T-helper 1 cell treated with Interleukin-12 subunit alpha and Interleukin-12 subunit beta and Interleukin-4 antibody, amounts not matched to agents 30 μg/mL and 1 μg/mL, for 36 hours (primary cell): Measurements from ENCODE around the gene LCN2.
"Not testable (repeated sequence)": the region's sequence is repeated elsewhere in the genome, so short reads cannot be mapped to it uniquely, and the experiment has no call there.

Experiments
- H3K27ac Mint-ChIP-seq: one replicate; pipeline ENCODE4 v1.8.0; 2021; ENCODE audit warnings: mild to moderate bottlenecking, mixed read lengths
- H3K27me3 Mint-ChIP-seq: one replicate; pipeline ENCODE4 v1.8.0; 2021; ENCODE audit warnings: low read depth, mixed read lengths
- H3K36me3 Mint-ChIP-seq: one replicate; pipeline ENCODE4 v1.8.0; 2021; ENCODE audit warnings: low read depth, mixed read lengths
- H3K4me1 Mint-ChIP-seq: one replicate; pipeline ENCODE4 v1.8.0; 2021; ENCODE audit warnings: low read depth, mixed read lengths
- H3K4me3 Mint-ChIP-seq: one replicate; pipeline ENCODE4 v1.8.0; 2021; ENCODE audit warnings: mild to moderate bottlenecking, moderate library complexity, mixed read lengths
- H3K9me3 Mint-ChIP-seq: one replicate; pipeline ENCODE4 v1.8.0; 2021; ENCODE audit warnings: mixed read lengths

Gene LCN2

GRCh38 chr9:128178806-128179431 is 29.7 kb downstream of the LCN2 start:
- Mint-ChIP-seq H3K4me3 (no peak overlapping the region), H3K27ac (no peak overlapping the region), H3K9me3 (peaks cover 4% of the 10 kb centered on the region), H3K36me3 (peaks cover 53% of the 10 kb centered on the region), H3K4me1 (peaks cover under 1% of the 10 kb centered on the region), H3K27me3 (no peaks in the 10 kb centered on the region)

DNA sequence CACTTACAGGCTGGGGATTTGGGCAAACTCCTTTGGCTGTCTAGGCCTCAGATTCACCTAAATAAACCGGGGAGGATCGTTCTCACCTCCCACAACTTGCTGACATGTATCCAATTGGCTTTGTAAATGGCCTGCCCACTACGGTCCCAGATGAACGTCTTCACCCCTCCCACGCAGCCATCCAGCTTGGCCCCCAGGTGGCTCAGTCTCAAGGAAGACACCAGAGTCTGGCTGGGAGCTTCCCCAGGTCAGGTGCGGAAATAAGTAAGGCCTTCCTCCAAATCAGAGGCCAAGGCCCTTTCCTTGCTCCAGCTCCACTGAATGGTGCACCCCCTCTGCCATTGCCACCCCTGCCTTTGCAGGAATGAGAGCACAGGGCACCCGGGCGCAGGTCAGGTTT is 30.7 kb downstream of the LCN2 start:
- Mint-ChIP-seq H3K36me3 (peaks cover 53% of the 10 kb centered on the region), H3K4me1 (peaks cover 2% of the 10 kb centered on the region), H3K27ac (no peak overlapping the region), H3K4me3 (no peak overlapping the region), H3K27me3 (no peaks in the 10 kb centered on the region), H3K9me3 (peaks cover 4% of the 10 kb centered on the region)

- Mint-ChIP-seq H3K27me3 (no peaks in the 10 kb centered on the region), H3K4me3 (no peak overlapping the region), H3K9me3 (peaks cover 4% of the 10 kb centered on the region), H3K27ac (no peak overlapping the region), H3K4me1 (peaks cover 2% of the 10 kb centered on the region), H3K36me3 (peaks cover 49% of the 10 kb centered on the region)
Observed at GRCh38 chr9:128180447-128180846, 31.2 kb downstream of the LCN2 start.

DNA sequence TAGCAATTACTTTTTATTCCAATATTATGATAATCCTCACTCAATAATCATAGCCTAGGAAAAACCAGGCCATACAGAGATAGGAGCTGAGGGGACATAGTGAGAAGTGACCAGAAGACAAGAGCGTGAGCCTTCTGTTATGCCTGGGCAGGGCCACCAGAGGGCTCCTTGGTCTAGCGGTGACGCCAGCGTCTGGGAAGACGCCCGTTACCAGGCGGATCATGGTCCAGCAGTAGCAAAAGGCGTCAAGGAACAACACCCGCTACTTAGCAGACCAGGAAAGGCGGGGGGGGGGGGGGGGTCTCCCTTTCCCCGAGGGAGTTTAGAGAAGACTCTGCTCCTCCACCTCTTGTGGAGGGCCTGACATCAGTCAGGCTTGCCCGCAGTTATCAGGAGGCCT is 32.2 kb downstream of the LCN2 start:
- H3K4me3 Mint-ChIP-seq, H3K9me3 Mint-ChIP-seq, H3K27me3 Mint-ChIP-seq, H3K4me1 Mint-ChIP-seq, H3K27ac Mint-ChIP-seq: not testable (repeated sequence)
- H3K36me3 Mint-ChIP-seq: peaks cover 52% of the 10 kb centered on the region

DNA sequence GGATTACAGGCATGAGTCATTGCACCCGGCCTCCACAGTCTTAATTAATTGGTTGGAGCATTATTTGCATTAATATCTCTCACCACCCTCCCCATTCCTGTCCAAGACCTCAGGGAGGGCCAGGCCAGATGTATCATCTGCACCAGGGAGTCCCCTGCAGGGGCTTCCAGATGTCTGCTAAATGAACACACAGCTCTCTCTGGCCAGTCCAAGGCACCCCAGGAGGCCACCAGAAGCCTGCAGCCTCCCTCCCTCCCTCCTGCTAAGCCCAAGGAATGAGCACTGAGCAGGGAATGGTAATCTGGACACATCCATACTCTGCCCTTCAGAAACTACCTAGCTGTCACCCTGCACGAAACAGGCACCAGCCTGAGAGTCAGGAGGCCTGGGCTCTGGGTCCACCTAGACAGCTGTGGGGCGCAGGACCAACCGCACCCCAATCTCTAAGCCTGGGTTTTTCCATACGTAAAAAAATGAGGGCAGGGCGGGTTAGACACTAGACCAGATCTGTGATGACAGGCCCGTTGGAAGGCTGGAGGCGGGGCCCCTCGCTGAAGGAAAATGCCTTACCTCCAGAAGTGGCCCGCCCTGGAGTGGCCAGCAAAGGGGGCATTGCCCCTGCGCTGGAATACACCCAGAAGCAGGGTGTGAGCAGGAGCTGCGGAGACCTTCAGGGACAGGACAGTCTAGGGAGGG is 33.8 kb downstream of the LCN2 start:
- H3K27ac Mint-ChIP-seq: no peak overlapping the region
- no peak overlapping the region for H3K4me3 Mint-ChIP-seq
- no peaks in the 10 kb centered on the region for H3K27me3 Mint-ChIP-seq
- H3K4me1 Mint-ChIP-seq: peaks cover 6% of the 10 kb centered on the region
- peaks cover 4% of the 10 kb centered on the region for H3K9me3 Mint-ChIP-seq
- H3K36me3 Mint-ChIP-seq: peaks cover 52% of the 10 kb centered on the region

DNA sequence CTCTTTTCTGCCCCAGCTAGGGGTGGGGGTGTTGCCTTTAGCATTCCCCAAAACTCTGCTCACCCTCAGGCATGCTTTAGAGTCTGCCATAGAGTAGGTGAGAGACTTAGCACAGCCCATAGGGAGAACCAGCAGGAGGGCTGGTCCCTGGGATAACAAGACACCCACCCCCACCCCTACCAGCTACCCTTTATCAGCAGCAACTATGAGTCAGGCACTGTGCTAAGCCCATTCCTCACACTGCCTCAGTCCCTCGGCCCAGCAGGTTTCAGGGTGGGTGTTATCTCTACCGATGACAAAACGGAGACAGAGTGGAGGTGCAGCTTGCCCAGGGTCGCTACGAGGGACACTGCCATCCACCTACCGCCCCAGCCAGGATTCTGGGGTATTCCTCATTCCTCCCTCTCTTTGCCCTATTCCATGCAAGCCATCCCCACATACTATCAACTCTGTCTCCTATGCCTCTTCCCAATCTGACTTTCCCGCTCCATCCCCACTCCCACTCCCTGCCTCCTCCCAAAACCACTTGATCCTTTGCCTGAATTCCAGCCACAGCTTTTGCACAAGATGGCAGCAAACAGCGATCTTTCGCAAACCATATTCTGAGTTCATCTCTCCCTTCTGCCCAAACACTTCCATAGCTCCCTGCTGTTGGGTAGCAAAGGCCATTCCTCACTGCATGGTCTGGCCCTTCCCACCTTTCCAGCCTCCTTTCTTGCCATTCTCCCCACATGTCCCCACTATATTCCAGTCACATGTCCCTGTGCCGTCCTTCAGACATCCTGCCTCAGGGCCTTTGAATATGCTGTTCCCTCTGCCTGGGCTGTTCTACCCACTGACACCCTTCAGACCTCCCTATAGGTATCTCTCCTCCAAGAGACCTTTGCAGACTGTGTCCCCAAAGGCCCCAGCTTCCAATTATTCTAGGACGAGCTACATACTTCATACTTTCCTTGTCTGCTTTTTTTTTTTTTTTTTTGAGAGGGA is 37.0 kb downstream of the LCN2 start:
- peak overlapping the region; percentile 12 for H3K27ac Mint-ChIP-seq
- H3K9me3 Mint-ChIP-seq: no peaks in the 10 kb centered on the region
- no peaks in the 10 kb centered on the region for H3K27me3 Mint-ChIP-seq
- peaks cover 43% of the 10 kb centered on the region for H3K36me3 Mint-ChIP-seq
- H3K4me3 Mint-ChIP-seq: no peak overlapping the region
- peaks cover 18% of the 10 kb centered on the region for H3K4me1 Mint-ChIP-seq

GRCh38 chr9:128187361-128187760 is 38.1 kb downstream of the LCN2 start:
- Mint-ChIP-seq H3K36me3 (peaks cover 40% of the 10 kb centered on the region), H3K27me3 (no peaks in the 10 kb centered on the region), H3K4me1 (peaks cover 22% of the 10 kb centered on the region), H3K27ac (no peak overlapping the region), H3K9me3 (no peaks in the 10 kb centered on the region), H3K4me3 (no peak overlapping the region)

DNA sequence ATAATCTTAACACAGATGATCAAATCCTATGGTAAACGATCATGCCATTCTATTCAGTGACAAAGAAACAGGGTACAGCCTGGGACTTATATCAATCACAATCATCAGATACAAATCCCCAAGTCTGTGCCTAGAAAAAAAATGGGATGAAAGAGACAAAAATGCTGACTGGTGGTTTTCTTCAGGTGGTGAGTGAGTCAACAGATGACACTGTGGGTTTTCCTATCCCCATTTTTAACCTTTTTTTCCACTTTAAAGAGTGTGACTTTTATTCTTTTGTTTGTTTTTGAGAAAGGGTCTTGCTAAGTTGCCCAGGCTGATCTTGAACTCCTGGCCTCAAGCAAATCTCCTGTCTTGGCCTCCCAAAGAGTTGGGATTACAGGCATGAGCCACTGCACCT is 39.0 kb downstream of the LCN2 start:
- Mint-ChIP-seq H3K4me3 (no peak overlapping the region), H3K9me3 (no peaks in the 10 kb centered on the region), H3K27me3 (no peaks in the 10 kb centered on the region), H3K36me3 (peaks cover 35% of the 10 kb centered on the region), H3K4me1 (peaks cover 26% of the 10 kb centered on the region), H3K27ac (no peak overlapping the region)

DNA sequence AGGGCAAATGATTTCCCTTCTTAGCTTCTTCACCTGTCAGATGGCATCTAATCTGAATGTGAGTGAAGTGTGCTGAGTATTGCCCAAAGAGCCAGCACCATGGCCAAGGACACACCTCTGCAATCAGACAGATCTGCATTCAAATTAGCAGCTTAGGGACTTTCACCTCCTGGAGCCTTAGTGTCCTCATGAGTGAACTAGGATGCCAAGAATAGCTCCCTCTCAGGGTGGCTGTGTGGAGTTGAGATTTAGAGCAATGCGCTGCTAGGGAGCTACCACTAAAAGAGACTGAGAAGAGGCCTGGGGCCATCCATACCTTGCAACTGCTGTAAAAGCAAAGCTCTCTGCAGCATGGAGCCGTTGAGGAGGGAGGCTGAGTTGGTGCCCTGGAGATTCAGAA is 40.8 kb downstream of the LCN2 start:
- Mint-ChIP-seq H3K27ac (peak overlapping the region; percentile 80), H3K27me3 (no peaks in the 10 kb centered on the region), H3K36me3 (peaks cover 30% of the 10 kb centered on the region), H3K4me3 (peak overlapping the region; percentile 99), H3K4me1 (peaks cover 23% of the 10 kb centered on the region), H3K9me3 (no peaks in the 10 kb centered on the region)

- H3K9me3 Mint-ChIP-seq: no peaks in the 10 kb centered on the region
Observed at GRCh38 chr9:128190516-128191405, 41.5 kb downstream of the LCN2 start.

DNA sequence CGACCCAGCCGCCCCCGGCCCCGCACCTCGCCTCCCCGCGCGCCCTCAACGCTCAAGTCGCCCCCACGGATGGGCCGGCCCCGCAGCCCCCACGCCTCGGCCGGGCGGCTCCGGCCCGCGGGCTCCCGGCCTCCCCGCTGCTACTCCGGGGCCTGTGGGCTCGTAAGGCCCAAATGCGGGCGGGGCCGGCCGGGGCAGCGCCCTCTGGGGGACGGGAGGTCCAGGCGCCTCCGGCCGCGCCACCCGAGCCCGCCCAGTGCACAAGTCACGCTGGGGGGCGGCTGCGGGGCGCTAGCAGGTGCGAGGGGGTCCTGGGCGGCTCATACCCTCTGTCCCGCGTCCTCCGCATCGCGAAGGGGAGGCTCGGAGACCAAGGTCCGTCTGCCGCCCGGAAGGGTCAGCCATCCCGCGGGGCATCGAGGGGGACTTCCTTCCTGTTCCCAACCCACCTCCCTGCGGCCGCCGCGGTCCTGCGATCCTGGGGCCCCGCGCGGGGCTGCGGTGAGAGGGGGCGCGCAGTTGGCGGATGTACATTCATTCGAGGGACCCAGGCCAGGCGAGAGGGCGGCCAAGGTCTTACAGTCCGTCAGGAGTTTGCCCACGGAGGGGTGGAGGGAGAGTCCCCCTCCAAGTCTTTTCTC is 42.3 kb downstream of the LCN2 start, which contains the start of gene CIZ1:
Gene CIZ1, minus strand, starts transcription at position 167 of the 641 bp plus-strand sequence. CDS start 715 bp downstream, outside the sequence.
- Mint-ChIP-seq H3K9me3 (no peaks in the 10 kb centered on the region), H3K4me1 (peaks cover 23% of the 10 kb centered on the region), H3K27ac (peak within 1 kb of the TSS; percentile 92), H3K36me3 (peaks cover 22% of the 10 kb centered on the region), H3K27me3 (no peaks in the 10 kb centered on the region), H3K4me3 (peak within 1 kb of the TSS; percentile 99)

More at GRCh38 chr9:128190516-128191405, 41.5 kb downstream of the LCN2 start:
- Mint-ChIP-seq H3K27me3 (no peaks in the 10 kb centered on the region), H3K4me1 (peaks cover 23% of the 10 kb centered on the region), H3K4me3 (peak overlapping the region; percentile 99), H3K36me3 (peaks cover 26% of the 10 kb centered on the region), H3K27ac (peak overlapping the region; percentile 92)

- Mint-ChIP-seq H3K4me1 (peaks cover 21% of the 10 kb centered on the region), H3K27me3 (peaks cover 5% of the 10 kb centered on the region), H3K4me3 (peak overlapping the region; percentile 25), H3K27ac (no peak overlapping the region), H3K36me3 (peaks cover 17% of the 10 kb centered on the region), H3K9me3 (no peaks in the 10 kb centered on the region)
Observed at GRCh38 chr9:128192601-128193371, 43.5 kb downstream of the LCN2 start.
